NB4 (cell line): ENCODE results near the gene NATD1.
A peak's percentile ranks its signal among the peaks of the same experiment; 100 is the strongest.

ENCODE experiments used
- CTCF ChIP-seq: IDR thresholded peaks from one replicate; pipeline ENCODE4 v1.5.1; 2012; ENCODE audit warnings: low read depth, low read length
- MAX ChIP-seq: IDR thresholded peaks from 2 replicates; pipeline ENCODE4 v1.6.1; 2011; ENCODE audit warnings: low read depth, low read length
- MYC ChIP-seq: IDR thresholded peaks from 2 replicates; pipeline ENCODE4 v1.6.1; 2011; ENCODE audit warnings: low read depth, low read length
- POLR2A ChIP-seq: IDR thresholded peaks from 2 replicates; pipeline ENCODE4 v1.6.1; 2011; ENCODE audit warnings: mild to moderate bottlenecking; ENCODE audit not compliant: insufficient read length; ENCODE audit errors: extremely low read depth

DNA sequence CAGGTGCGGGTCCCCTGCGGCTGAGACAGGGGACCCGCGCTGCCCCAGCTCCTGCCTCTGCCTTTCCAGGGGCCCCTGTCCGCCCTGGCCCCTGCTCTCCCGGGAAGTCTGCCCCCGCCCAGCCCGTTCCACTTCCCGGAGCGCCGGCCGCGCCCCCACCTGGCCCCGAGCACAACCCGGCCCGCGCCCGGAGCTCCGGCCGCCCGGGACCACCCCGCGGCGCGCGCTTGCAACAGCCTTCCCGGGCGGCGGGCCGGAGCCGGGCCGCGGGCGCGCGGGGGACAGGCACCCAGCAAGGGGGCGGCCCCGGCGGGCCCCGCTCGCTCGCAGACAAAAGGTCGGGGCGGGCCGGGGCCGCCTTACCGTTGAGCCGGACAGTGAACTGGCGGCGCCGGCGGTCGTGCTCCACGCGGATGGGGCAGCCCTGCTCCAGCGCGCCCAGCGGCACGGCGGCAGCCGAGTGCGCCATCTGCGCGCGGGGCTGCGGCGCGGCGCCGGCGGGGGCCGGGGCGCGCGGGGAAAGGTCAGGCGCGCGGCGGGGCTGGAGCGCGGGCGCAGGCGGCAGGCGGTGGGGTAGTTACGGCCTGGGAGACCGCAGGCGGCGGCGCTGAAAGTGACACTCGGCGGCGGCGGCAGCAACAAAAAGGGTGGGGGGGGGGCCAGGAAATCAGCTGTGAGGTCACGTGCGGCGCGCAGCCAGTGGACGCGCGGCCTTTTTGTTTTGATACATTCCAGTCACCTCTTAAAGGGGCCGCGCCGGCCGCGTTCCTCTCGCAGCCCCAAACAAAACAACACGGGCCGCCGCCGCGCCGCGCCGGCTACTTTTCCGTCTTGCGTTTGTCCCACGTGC is at the start of gene NATD1:
- TF ChIP-seq CTCF (no peak), MAX (peak; percentile 90), POLR2A (no peak), MYC (no peak)
